ENCODE measurements around the gene MAP2K2.

DNA sequence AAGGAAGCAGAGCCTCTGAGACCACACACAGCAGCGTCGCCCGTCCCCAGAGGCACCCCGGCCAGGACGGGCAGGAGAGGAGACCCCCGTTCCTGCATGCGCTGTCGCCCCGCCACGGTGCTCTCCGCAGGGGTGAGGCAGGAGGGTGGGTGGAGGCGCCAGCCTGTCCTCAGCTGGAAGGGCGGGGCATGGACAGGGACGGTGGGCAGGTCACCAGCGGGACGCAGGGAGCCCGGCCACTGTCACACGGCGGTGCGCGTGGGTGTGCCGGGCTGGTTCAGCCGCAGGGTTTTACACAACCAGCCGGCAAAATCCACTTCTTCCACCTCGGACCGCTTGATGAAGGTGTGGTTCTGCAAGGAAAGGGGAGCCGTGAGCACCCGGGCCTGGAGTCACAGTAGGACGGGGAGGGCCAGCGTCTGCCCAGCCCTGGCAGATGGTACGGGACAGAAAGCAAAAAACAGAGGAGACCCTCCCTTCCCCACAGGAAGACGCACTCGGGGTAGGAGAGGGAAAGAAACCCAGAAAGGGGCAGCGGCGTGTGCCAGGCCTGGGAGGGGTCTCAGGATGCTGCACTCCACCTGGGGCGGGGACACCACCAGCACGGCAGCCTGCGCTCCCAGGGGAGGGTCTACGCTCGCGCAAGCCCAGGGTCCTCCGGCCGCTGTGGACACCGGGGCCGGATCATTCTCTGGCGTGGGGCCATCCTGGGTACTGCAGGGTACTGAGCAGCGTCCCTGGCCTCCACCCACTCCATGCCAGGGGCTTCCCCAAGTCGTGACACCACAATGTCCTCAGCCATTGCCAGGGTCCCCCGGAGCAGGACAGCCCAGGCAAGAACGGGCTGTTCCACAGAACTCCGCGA is 33.3 kb downstream of the MAP2K2 start:
- no peak for TF ChIP-seq ARNTL (CRISPR knock-in tag; IDR thresholded peaks at IDR 0.05; ENCODE audit: borderline replicate concordance, low read depth)
- TF ChIP-seq, protein P1, sequence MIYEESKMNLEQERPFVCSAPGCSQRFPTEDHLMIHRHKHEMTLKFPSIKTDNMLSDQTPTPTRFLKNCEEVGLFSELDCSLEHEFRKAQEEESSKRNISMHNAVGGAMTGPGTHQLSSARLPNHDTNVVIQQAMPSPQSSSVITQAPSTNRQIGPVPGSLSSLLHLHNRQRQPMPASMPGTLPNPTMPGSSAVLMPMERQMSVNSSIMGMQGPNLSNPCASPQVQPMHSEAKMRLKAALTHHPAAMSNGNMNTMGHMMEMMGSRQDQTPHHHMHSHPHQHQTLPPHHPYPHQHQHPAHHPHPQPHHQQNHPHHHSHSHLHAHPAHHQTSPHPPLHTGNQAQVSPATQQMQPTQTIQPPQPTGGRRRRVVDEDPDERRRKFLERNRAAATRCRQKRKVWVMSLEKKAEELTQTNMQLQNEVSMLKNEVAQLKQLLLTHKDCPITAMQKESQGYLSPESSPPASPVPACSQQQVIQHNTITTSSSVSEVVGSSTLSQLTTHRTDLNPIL (CRISPR knock-in tag; IDR thresholded peaks at IDR 0.05; ENCODE audit: low read depth) = no peak
- TF ChIP-seq, protein P2, sequence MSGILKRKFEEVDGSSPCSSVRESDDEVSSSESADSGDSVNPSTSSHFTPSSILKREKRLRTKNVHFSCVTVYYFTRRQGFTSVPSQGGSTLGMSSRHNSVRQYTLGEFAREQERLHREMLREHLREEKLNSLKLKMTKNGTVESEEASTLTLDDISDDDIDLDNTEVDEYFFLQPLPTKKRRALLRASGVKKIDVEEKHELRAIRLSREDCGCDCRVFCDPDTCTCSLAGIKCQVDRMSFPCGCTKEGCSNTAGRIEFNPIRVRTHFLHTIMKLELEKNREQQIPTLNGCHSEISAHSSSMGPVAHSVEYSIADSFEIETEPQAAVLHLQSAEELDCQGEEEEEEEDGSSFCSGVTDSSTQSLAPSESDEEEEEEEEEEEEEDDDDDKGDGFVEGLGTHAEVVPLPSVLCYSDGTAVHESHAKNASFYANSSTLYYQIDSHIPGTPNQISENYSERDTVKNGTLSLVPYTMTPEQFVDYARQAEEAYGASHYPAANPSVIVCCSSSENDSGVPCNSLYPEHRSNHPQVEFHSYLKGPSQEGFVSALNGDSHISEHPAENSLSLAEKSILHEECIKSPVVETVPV (CRISPR knock-in tag; IDR thresholded peaks at IDR 0.05) = no peak
- no peak for TF ChIP-seq CSDC2 (CRISPR knock-in tag; IDR thresholded peaks at IDR 0.05)
- no peak for TF ChIP-seq TOX (CRISPR knock-in tag; IDR thresholded peaks at IDR 0.05; ENCODE audit: borderline replicate concordance)
- no peak for TF ChIP-seq RARB (CRISPR knock-in tag; IDR thresholded peaks at IDR 0.05)
- TF ChIP-seq TCF4 (CRISPR knock-in tag; IDR thresholded peaks at IDR 0.05; ENCODE audit: borderline replicate concordance) = no peak
- no peak for TF ChIP-seq BACH2 (CRISPR knock-in tag; IDR thresholded peaks at IDR 0.05; ENCODE audit: borderline replicate concordance)
- no peak for TF ChIP-seq ZFP30 (CRISPR knock-in tag; IDR thresholded peaks at IDR 0.05)
- TF ChIP-seq OSR1 (CRISPR knock-in tag; IDR thresholded peaks at IDR 0.05) = no peak
- TF ChIP-seq, protein P3, sequence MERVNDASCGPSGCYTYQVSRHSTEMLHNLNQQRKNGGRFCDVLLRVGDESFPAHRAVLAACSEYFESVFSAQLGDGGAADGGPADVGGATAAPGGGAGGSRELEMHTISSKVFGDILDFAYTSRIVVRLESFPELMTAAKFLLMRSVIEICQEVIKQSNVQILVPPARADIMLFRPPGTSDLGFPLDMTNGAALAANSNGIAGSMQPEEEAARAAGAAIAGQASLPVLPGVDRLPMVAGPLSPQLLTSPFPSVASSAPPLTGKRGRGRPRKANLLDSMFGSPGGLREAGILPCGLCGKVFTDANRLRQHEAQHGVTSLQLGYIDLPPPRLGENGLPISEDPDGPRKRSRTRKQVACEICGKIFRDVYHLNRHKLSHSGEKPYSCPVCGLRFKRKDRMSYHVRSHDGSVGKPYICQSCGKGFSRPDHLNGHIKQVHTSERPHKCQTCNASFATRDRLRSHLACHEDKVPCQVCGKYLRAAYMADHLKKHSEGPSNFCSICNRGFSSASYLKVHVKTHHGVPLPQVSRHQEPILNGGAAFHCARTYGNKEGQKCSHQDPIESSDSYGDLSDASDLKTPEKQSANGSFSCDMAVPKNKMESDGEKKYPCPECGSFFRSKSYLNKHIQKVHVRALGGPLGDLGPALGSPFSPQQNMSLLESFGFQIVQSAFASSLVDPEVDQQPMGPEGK (CRISPR knock-in tag; IDR thresholded peaks at IDR 0.05; ENCODE audit: borderline replicate concordance) = no peak
- TF ChIP-seq ZNF70 (CRISPR knock-in tag; IDR thresholded peaks at IDR 0.05) = no peak
- TF ChIP-seq SNAI2 (CRISPR knock-in tag; IDR thresholded peaks at IDR 0.05) = no peak
- no peak for TF ChIP-seq ZC3H10 (CRISPR knock-in tag; IDR thresholded peaks at IDR 0.05)
